Measurements from ENCODE around the gene TMEM97.

The TMEM97 gene

GRCh38 chr17:28367641-28368305, 48.8 kb downstream of the TMEM97 start:
- no peak for DNase-seq

- no peak for DNase-seq
These were observed 49.4 kb downstream of the TMEM97 start for GRCh38 chr17:28368306-28368831.

GRCh38 chr17:28368915-28369683, 50.1 kb downstream of the TMEM97 start:
- DNase-seq, result no peak

GRCh38 chr17:28369684-28370034, 50.7 kb downstream of the TMEM97 start:
- no peak for DNase-seq

GRCh38 chr17:28370035-28370743, 51.2 kb downstream of the TMEM97 start, which contains the start of gene VTN:
Gene VTN (minus strand): TSS chr17:28370307. CDS start chr17:28370203, 104 bp downstream.
- no peak for DNase-seq

GRCh38 chr17:28370744-28371103, 51.7 kb downstream of the TMEM97 start:
- DNase-seq, result no peak

GRCh38 chr17:28371245-28372202, 52.5 kb downstream of the TMEM97 start, which contains the start of gene SARM1:
Gene SARM1 (plus strand): TSS chr17:28371694. CDS start chr17:28372033, 339 bp downstream.
- DNase-seq, result peak; percentile 91

GRCh38 chr17:28372203-28372944, 53.4 kb downstream of the TMEM97 start:
- no peak for DNase-seq

GRCh38 chr17:28372945-28373274, 53.9 kb downstream of the TMEM97 start:
- DNase-seq, result no peak
